GM19238 (cell line): ENCODE data around the gene RBM20.
"Not testable (repeated sequence)": the region's sequence is repeated elsewhere in the genome, so short reads cannot be mapped to it uniquely, and the experiment has no call there.

ENCODE experiments used
- DNase-seq: peaks from one replicate; pipeline ENCODE4 v3.0.0; 2011; ENCODE audit warnings: low spot score; ENCODE audit not compliant: insufficient read length

The RBM20 gene

DNA sequence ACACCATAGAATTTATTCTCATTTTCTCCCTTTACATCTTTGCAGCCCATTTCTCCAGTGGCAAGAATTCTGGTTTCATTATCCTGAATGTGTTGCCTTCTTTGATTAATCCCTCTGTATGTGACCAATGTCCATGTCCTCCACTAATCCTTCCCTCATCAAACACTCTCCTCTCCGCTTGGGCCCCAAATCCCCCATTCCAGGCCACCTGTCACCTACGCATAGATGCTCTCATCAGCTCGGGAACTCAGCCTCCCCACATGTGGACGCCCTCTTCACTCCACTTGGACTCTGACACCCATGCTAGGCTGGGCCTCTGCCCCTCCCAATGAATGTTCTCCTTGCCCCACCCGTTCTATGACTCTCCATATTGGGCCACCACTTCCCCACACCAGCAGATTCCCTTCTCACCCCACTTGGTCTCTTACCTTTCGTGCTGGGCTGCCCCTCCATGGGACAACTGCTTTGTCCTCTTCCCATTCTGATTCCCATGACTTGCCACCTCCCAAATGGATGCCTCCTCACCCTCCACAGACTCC lies 18.7 kb upstream of the RBM20 start:
- no peak for DNase-seq

DNA sequence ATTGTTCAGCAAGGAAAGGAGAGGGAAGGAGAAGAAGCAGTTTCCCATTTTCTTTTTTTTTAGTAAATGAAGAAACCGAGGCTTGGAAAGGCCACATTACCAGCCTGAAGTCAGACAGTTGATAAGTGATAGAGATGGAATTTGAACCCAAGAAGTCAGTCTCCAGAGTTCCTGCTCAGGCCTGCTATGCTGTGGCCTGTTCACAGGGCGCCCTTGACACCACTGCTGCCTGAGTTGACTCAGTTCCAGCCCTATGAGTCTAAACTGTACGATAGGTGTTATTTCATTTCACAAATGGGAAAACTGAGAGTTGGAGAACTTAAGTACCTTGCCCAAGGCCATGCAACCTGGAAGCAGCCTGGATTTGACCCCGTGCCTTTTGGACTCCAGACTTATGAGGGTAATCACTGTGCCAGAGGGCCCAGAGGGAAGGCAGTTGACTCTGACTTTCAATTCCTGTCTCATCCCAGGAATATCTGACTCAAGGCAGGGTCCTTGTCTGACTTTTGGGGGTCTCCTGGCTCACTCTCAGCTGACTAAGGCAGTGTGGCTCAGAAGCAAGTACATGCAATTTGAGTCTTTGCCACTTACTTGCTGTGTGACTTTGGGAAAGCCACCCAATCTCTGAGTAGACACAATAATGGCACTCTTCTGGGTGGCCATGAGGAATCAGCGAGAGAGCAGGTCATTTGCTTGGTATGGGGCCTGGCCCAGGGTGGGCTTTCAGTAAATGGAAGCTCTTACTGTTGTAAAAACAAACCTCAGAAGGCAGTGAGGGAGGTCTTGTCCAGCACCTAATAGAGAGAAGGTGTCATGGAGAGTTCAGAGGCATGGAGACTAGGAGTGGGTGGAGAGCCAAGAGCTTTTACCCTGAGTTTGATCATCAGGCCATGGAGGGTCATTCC lies 17.9 kb upstream of the RBM20 start:
- no peak for DNase-seq

DNA sequence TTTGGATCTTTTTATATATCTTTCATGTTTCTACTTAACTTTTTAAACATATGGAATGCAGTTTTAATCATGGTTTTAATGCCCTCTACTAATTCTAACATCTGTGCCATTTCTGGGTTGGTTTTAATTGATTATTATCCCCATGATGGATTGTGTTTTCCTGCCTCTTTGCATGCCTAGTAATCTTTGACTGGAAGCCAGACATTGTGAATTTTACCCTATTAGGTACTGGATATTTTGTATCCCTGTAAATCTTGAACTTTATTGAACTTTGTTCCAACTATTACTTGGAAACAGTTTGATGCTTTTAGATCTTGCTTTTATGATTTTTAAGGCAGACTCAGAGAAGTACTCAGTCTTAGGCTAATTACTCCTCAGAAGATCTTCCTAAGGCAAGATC lies 16.0 kb upstream of the RBM20 start:
- no peak for DNase-seq

DNA sequence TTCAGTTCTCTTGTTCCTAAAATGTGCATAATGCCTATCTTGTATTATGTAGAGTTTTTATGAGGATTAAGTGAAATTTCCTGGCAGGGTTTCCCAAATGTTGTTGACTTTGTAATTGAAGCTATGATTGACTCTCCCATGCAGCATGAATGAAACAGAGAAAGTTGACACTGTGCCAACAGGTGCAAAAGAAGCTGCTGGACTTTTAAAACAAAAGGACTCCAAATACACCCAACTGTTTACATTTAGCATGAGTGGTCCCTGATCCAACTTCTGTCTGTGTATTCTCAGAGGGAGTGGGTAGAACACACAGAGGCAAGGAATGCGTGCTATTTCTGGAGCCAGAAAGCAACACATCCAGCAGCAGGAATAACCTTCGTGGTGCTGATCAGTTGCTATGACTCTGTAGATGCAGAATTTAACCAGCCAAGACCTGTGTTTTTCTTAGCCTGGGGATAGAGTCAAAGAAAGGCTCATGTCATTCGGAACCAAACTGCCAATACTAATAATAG lies 14.4 kb upstream of the RBM20 start:
- DNase-seq, result no peak

DNA sequence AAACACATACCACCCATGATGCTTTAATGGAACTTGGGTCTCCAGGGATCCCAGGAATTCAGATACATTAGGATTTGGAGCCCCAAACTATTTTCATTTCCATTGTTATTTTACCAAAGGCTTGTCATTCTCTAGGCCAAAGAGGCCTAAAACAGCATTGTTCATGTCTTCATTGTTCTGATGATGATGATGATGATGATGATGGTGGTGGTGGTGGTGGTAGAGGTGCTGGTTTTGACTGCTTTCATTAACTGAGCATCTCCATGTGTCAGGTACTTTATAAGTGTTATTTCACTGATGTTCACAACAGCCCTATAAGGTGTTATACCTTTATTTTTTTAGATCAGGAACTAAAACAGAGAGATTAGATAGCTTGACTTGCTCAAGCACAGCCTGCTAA lies 12.2 kb upstream of the RBM20 start:
- DNase-seq, result no peak

DNA sequence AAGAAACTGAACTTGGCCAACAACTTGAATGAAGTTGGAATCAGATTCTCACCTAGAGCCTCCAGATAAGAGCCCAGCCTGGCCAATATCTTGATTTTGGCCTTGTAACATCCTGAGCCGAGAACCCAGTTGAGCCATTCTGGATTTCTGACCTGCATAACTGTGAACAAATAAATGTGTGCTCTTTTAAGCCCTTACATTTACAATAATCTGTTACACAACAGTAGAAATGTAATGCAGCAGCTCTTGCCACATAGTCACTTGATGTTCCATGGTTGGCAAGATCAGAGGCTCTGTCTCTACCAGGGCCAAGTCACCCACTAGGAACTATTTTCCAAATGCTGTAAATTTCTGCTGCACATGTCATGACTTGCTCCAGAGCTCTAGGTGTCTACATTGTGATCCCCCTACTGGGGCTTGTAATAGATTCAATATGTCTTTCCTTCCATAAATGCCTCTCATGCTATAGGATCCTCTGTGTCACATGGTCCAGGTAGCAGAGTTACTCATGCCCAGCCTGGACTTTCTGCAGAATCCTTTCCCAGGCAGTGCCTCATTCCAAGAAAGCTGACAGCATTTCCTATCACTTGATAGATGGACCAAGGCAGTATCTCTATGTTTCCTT lies 11.4 kb upstream of the RBM20 start:
- DNase-seq, result no peak

DNA sequence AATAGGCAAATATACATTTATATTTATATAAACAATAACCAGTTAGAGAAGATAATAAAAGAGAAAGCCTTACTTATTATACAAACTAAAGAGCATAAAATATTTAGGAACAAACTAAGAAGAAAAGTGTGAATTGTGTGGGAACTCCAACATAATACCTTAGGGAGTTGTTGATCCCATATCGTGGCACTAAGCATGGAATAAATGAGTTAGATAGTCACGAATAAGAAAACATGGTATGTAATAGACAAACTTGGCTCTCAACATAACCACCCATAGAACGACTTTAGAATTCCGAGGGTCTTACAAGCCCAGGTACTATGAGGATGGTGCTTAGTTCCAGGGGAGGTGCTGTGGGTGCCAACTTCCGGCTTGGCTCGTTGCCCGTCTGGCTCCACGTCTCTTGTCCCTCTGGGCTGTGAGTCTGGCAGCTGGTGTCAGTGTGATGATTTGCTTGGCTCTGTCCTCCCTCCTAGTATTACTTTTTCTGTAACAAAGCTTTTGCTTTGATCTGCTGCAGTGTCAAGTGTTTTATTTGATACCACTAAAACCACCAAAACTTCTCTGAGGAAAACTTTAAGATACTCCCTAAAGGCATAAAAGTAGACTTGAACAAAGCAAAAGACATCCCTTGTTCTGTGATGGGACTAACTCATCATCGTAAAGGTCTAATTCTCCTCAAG lies 9.5 kb upstream of the RBM20 start:
- no peak for DNase-seq

DNA sequence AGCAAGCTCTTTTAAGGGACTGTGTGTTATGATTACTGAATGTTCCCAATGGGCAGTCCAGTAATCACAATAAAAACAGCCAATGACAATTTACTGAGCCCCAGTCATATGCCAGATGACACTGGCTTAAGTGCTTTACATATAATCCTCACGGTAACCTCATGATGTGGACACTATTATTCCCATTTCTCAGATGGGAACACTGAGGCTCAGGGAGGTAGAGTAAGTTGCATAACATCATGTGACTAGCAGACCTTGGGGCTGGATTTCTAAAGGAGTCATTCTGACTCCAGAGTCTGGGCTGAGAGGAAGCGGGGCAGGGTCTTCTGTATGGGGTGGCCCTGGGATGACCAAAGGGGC lies 7.6 kb upstream of the RBM20 start:
- no peak for DNase-seq

DNA sequence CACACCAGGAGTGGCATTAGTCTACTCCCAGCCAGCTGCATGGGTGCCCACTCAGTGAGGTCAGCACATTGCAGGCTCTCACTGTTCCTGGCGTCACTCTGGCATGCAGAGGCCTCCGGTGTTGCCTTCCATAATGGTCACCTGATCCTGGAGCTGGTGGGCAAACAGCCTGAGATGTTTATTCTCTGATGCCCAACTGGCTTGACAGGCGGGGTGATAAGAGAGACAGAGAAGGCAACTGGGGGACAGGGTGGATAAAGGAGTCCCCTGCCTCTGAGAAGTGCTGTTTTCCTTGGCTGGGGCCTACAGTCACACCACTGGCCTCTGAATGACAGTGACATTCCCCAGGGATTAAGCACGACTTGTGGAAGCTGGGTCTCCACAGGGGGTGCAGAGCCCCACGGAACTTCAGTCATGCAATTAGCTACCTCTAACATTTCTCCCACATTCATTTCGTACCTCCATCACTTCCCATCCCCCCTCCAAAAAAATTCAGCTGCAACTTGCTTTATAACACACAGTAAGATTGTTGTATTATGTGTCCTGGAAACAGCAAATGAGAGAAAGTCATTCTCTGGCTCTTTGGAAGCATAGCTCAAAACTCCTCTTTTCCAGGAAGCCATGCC lies 7.1 kb upstream of the RBM20 start:
- no peak for DNase-seq

DNA sequence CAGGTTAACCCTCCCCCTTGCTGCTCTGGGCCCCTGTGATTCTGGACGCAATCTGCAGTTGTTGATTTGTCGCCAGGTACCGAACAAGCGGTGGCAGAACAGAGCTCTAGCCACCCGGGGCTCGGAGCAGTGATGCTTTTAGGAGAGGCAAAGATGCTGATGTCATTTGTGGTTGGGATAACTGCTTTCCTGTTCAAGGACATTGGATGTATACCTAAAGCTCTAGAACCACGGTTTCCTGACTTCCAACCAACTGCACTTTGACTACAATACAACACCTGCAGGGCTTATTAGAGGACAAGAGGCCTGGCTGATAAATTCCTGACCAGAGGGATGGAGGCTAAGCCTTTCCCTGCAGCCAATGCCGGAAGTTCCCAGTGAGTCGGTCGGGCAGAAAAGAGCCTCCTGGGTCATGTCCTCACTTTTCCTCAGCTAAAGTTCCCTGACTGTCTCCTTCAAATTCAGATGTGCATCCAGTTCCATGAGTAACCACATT lies 6.5 kb upstream of the RBM20 start:
- DNase-seq, result no peak

DNA sequence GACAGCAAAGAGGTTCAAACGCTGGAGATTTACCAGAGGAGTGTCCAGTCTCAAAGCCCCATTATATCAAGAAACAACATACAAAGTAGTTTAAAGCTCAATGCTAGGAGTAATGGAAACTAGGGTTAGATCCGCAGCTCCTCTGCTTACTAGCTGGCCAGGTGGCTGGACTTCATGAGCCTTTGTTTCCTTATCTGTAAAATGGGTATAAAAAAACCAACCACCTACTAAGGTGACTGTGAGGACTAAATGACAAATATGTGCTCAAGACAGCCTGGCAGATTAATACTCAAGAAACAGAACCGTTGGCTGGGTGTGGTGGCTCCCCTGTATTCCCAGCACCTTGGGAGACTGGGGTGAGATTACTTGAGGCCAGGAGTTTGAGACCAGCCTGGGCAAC lies 5.8 kb upstream of the RBM20 start:
- no peak for DNase-seq

DNA sequence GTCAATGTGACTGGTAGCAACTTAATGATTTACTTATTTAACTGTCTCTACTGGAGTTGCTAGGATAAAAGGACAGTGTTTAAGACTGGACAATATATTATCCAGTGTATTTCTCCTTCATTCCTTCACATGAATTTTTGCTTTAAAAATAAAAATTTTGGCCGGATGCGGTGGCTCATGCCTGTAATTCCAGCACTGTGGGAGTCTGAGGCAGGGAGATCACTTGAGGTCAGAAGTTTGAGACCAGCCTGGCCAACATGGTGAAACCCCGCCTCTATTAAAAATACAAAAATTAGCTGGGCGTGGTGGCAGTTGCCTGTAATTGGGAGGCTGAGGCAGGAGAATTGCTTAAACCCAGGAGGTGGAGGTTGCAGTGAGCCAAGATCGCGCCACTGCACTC lies 5.1 kb upstream of the RBM20 start:
- DNase-seq, result not testable (repeated sequence)

DNA sequence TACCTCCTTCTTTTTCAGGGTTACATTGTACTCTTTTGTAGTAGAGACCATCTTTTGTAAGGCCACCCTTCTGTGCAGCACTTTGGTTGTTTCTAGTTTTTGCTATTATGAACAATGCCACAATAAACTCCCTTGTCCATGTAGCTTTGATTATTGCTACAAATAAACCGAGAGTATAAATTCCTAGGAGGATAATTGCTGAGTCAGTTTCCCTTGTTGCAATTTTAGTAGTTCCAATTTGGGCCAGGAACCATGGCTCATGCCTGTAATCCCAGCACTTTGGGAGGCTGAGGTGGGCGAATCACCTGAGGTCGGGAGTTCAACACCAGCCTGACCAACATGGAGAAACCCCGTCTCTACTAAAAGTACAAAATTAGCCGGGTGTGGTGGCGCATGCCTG lies 4.3 kb upstream of the RBM20 start:
- DNase-seq, result not testable (repeated sequence)

DNA sequence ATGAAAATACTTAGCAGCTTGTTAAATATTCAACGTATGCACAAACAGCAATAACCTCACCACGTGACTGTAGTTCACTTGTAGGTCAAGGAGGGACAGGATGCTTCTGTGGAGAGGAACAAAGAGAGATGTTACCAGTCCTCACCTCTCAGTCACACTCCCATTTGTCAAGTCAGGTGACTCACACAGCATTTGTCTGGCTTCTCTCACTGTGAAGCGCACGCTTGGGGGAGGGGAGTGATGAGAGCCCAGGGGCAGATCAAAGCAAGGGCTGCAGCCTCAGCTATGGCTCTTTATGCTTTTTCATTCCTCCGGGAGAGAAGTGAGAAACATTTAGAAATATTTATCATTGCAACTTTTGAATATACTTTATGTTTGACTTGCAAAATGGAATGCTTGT lies 2.9 kb upstream of the RBM20 start:
- no peak for DNase-seq

DNA sequence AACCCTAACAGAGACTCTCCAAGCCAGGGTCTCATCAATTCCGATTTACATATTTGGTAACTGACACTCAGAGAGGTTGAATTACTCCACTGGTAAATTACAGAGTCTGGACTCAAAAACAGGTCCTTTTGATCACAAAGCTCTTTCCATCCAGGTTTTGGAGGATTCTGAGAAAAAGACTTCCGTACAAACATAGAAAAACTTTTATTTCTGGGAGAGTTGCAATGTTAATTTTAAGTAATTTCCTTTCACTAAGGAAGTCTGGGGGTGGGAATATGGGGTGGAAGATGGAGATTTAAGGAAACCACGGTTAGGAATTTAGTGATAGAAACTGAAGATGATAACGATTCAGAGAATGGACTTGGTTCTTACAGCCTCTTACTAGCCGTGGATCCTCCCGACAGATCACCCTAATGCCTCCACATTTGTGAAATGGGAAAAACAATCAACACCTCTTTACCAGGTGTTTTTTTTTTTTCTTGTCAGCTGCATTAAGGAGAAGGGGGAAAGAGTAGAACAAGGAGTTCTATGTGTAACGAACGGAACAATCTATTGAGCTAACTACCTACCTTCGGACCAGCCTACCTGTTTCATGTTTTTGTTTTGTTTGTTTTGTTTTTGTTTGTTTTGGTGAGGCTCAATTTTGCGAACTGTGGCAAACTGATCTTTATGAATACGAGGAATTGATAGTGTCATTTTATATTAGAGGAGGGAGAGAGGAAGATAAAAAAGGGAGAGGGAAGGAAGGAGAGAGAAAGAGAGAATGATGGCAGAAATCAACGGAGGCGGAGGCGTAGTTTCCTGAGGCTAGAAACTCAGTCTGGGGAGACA lies 1.7 kb upstream of the RBM20 start:
- no peak for DNase-seq

DNA sequence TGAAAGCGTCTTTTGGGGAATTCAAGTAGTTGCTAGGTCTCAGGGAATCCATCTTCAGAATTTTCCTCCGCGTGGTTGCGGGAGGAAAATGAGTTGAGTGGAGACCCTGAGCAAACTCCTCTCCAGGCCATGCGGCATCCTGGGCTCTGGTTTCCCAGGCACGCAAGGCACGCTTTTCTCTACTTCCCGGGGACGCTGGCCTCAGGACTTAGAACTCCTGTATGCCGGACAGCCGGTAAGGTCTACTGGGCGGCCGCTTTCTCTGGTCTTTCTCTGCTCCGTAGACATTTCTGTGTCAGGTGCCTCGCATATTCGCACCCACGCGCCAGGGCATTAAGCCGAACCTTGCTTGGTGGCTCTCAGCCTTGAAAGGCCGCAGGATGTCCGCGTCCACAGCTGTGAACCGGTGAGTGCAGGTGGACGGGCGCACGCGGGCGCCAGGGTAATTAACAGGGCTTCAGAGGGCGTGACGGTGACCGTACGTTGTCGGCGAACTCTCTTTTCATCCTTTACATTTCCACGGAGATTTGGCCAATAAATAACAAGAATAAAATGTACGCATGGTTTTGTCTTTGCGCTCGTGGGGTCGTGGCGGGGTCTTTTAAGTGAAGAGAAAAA lies 992 bp upstream of the RBM20 start:
- no peak for DNase-seq

DNA sequence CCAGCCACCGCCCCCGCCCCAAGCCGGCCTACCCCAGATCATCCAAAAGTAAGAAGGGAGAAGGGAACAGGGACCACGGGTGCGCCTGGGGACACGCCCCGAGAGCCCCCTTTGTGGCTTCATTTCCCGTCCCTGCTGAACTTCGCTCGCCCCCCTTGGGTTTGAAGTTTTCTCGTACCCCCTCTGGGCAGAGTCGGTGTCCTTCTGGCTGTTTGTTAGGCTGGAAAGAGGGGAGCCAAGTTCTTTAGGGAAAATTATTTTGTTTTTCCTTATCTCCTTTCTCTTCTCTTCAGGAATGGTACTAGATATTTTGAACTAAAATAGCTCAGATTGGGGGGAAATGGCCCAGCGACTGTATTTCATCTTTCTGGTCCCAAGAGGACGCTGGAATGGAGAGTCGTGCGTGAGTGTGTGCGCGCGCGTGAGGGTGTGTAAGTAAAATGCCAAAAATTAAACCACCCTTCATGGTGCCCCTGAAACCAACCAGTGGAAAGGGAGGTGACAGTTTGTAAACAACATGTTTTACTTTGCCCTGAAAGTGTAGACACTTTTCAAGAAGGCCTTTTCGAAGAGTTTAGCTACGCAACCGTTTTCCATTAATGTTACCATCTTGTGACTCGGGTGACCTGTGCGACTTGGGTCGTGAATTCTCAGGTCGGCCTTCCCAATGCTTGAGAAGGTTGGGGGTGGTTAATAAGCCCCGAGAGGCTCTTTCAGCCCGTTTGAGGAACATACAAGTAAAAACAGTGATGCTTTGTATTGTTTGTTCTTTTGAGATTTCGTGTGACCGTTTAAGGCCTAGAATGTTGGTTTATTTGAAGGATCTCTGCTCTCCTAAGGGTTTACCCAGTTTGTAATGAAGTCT lies 694 bp downstream of the RBM20 start:
- DNase-seq, result no peak

DNA sequence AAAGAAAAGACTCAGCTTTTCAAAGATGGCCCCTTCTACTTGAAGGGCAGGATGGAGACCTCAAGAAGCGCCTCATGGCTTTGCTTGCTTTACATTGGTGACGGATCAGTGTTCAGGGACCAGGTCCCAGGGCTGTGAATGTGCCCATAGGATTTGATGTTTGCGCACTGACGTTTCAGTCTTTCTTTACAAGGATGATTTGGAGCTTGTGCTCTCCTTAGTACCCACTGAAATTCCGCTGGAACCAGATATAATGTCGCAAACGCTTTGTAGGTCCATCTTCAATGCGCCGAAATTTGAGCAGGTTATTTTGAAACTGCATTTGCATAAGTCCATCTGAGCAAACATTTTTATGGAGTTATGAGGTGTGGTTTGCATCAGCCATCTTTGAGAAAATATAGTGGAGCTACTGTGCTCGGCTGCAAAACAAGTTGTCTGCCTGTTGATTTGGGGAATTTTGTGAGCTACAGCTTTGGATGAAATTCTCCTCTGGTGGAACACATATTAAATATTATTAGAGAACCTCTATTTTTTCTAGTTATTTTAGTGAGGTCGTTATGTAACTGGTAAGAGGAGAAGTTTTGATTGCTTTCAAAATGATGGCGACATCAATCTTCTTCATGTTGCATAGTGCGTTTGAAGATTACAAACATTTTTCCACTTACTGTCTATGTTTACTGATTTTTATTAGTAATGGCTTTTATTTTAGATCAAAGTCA lies 2.4 kb downstream of the RBM20 start:
- DNase-seq, result no peak

DNA sequence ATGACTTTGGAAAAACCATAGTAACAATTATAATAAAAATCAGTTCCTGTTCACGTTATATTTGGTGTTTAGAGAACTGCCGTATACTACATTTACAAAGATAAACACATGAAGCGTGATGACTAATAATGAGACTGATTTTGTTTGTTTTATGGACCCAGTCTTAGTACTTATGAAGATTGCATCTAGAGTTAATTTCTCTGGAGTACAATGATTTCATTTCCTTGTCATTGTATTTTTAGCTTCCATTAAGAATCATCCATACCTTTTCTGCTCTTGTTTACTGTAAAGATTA lies 2.9 kb downstream of the RBM20 start:
- no peak for DNase-seq
